Activated naive CD4-positive, alpha-beta T cell treated with anti-CD3 and anti-CD28 coated beads for 36 hours (primary cell): ENCODE measurements around the gene SCN8A. TPM values are rescaled to one million over a fixed set of nuclear protein-coding genes. Genes with fewer than 3 reads are reported as not detected.

ENCODE experiments used
- CTCF ChIA-PET: fragments of 350-600 bp; sonication (Branson Sonifier 250); formaldehyde crosslinking; loops from one replicate; lab custom pipeline; 2021; ENCODE audit warnings: antibody characterized with exemption; lab: Charles Lee
- DNase-seq: peaks from one replicate; pipeline ENCODE4 v3.0.0-alpha.2; 2020
- H3K27ac Mint-ChIP-seq: one replicate; pipeline ENCODE4 v1.8.0; 2021; ENCODE audit warnings: mild to moderate bottlenecking, mixed read lengths
- H3K27me3 Mint-ChIP-seq: one replicate; pipeline ENCODE4 v1.8.0; 2021; ENCODE audit warnings: low read depth, mixed read lengths
- H3K36me3 Mint-ChIP-seq: one replicate; pipeline ENCODE4 v1.8.0; 2021; ENCODE audit warnings: low read depth, mixed read lengths
- H3K4me1 Mint-ChIP-seq: one replicate; pipeline ENCODE4 v1.8.0; 2021; ENCODE audit warnings: low read depth, mixed read lengths
- H3K4me3 Mint-ChIP-seq: one replicate; pipeline ENCODE4 v1.8.0; 2021; ENCODE audit warnings: mild to moderate bottlenecking, moderate library complexity, mixed read lengths
- H3K9me3 Mint-ChIP-seq: one replicate; pipeline ENCODE4 v1.8.0; 2021; ENCODE audit warnings: mixed read lengths
- intact Hi-C: fragments of 100-400 bp; cut with micrococcal nuclease; formaldehyde crosslinking; loops from one replicate; pipeline ENCODE4 v1.15.1; 2023
- total RNA-seq, 2 experiments: library from RNA; stranded (reverse); gene quantifications; one replicate each; pipeline ENCODE4 v1.2.3, GENCODE V29; 2021

SCN8A gene
- total RNA-seq, 2 experiments from 2014 or later, result 0.42 to 0.50 TPM

DNA sequence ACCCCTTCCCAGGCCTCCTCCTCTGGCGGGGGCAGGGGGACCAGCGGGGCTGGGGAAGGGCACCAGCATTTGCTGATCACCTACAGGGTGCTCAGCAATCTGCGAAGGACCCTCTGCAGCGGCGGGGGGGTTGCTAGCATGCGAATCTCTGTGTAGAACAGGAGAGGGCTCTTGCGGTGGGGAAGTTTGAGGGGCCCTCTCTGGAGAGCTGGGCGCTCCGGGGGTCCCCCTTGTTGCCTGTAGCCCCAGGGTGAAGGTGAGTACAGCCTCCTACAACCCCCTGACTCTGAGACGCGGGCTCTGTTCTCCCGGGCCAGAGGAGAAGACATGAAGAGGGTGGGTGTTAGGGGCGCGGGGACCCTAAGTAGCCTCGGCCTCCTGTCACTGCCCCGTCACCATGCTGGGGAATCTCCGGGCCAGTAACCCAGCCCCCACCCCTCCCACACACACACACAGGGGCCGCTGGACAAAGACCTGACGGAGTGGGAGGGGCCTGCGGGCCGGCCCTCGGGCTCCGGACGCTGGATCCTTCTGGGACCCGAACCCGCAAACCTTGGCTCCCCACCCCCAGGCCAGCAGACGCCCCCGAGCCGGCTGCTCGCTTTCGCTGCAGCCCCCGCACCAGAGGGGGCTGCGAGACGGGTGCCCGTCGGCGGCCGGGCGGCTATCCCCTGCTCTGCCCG lies 256.8 kb downstream of the SCN8A start:
- H3K27ac Mint-ChIP-seq, result no peak overlapping the region
- peaks cover 15% of the 10 kb centered on the region for H3K4me1 Mint-ChIP-seq
- peak overlapping the region; percentile 50 for H3K4me3 Mint-ChIP-seq
- H3K36me3 Mint-ChIP-seq, result no peaks in the 10 kb centered on the region
- no peak for DNase-seq
- peaks cover 38% of the 10 kb centered on the region for H3K27me3 Mint-ChIP-seq
- no peaks in the 10 kb centered on the region for H3K9me3 Mint-ChIP-seq
- intact Hi-C loops, result loop anchor here (1.0 kb wide), 1 partner anchor 28 kb away; no protein-coding TSS in a partner anchor
- CTCF ChIA-PET, result interaction anchor here (0.7 kb wide), 1 partner anchor 20 kb away, joined by 3 read pairs; no protein-coding TSS in a partner anchor

DNA sequence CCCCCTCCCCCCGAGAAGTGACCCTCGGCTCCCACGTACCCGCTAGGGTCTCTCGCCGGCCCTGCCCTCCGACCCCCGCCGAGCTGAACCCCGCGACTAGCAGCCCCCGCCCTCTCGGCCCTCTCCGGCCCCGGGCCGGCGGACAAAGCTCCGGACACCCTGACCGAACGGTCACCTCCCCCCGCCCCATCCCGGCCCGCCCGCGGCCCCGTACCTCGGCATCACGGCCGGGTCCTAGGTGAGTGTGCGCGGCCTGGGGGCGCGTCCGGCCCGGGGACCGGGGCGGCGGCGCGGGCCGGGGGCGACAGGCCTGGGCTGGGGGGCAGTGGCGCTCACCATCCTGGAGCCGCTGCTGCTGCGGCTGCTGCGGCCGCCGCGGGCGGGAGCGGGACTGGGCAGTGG lies 257.3 kb downstream of the SCN8A start, which contains the start of gene FIGNL2:
FIGNL2 (minus strand) TSS at position 393 of the 402 bp plus-strand sequence. CDS start 26,305 bp downstream, outside the sequence.
- CTCF ChIA-PET, result interaction anchor here (0.7 kb wide), 1 partner anchor 20 kb away, joined by 3 read pairs; no protein-coding TSS in a partner anchor
- intact Hi-C loops, result no loop called here
- Mint-ChIP-seq H3K36me3 (no peaks in the 10 kb centered on the region), H3K4me3 (peak within 1 kb of the TSS; percentile 50), H3K4me1 (peaks cover 15% of the 10 kb centered on the region), H3K9me3 (no peaks in the 10 kb centered on the region), H3K27ac (no peak within 1 kb of the TSS), H3K27me3 (peaks cover 38% of the 10 kb centered on the region)
- DNase-seq, result no peak

DNA sequence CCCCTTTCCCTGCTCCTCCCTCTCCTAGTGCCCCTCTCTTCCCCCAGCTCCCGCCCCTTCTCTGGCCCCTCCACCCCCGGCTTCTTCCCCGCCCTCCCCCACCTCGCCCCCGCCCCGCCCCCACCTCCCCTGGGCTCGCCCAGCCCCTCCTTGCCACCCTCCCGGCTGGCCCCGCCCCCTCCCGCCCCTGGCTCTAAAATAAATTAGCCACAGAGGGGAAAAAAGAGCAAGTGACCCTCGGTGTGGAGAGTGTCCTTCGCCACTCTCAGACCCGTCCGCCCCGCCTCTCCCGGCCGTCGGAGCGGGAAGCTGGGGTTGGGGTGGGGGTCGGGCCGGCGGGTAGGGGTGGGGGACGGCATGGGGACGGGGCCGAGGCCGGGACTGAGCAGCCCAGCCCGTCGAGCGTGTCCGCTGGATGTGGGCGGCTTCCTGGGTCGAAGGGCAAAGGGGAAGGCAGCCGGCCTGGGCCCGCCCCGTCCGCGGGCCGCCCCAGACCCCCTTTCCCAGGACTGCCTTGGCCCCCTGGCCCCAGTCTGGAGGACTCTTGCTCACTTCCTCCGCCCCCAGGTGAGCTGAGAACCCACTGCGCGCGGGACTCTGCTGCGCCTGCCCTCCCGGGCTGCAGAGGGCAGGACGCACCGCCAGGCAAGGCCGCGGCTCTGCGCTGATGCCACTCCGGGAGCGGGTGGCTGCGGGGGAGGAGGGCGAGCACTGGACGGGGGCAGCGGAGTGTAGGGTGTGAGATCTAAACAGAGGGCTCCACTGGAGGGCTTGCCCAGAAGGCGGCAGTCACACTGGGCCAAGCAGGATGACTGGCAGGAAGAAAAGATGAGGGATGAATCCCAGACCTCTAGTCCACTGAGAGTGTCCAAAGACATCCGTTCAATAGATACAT lies 258.1 kb downstream of the SCN8A start:
- no peaks in the 10 kb centered on the region for H3K9me3 Mint-ChIP-seq
- H3K4me1 Mint-ChIP-seq, result peaks cover 15% of the 10 kb centered on the region
- H3K27ac Mint-ChIP-seq, result no peak overlapping the region
- intact Hi-C loops, result no loop called here
- no peak overlapping the region for H3K4me3 Mint-ChIP-seq
- H3K36me3 Mint-ChIP-seq, result no peaks in the 10 kb centered on the region
- H3K27me3 Mint-ChIP-seq, result peaks cover 32% of the 10 kb centered on the region
- DNase-seq, result no peak
- CTCF ChIA-PET, result interaction anchor here (0.7 to 0.9 kb wide), 2 partner anchors 18 to 21 kb away, joined by 3 read pairs; no protein-coding TSS in a partner anchor

DNA sequence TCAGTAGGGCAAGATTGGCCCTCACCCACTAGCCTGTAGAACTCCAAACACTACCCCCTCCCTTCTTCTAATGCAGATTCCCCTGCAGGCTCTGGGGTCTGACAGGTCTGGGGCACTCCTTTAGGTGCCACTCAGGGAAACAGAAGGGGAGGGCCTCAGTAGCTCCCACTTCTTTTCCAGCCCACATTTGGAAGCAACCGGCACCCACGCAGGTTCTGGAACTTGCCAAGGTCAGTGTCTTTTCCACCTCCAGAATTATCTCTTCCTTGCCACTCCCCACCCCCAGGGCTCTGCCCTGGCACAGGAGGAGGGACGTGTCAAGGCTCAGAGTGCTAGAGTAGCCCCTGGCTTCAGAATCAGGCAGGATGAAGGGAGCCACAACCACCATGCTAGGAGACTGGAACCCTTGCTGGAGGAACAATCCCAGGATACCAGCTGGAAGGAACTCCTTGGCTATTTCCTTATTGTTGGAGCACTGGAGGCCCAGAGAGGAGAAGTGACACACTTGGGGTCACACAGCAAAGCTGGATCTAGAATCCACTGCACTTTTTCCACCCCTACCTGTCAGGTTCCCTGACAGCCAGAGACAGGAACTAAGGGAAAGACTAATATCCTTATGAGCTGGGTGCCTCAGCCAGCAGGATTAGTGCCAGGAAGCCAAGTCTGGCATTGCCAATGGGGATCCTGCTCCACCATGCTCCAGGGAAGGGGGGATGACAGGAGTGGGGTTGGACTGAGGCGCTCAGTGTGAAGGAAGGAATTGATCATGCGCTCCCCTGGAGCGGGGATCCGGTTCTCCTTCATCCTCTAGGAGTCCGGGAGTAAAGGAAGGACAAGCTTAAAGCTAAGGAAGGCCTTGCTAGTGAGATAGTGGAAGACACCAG lies 259.3 kb downstream of the SCN8A start:
- H3K4me3 Mint-ChIP-seq, result no peak overlapping the region

DNA sequence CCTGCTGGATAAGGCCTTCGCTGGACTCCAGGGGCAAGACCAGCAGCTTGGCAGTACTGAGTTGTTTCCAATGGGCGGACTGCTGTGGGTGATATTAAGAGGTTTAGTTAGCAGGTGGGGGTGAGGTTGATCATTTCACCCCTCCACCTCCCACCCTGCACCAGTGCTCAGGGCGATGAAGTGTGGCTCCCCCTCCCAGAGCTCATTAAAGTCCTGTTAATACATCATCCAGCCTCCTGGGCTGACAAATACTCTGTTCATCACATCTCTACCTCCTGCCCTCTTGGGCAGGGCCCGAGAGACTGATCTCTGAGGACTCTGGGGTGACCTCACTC lies 259.9 kb downstream of the SCN8A start:
- Mint-ChIP-seq H3K4me1 (peaks cover 14% of the 10 kb centered on the region), H3K27ac (no peak overlapping the region), H3K9me3 (no peaks in the 10 kb centered on the region), H3K36me3 (no peaks in the 10 kb centered on the region), H3K4me3 (no peak overlapping the region), H3K27me3 (peaks cover 16% of the 10 kb centered on the region)
- intact Hi-C loops, result no loop called here
- no peak for DNase-seq
- CTCF ChIA-PET, result interaction anchor here (1.1 kb wide), 1 partner anchor 27 kb away, joined by 3 read pairs; no protein-coding TSS in a partner anchor

More for the DNA sequence above, 259.3 kb downstream of the SCN8A start:
- DNase-seq, result no peak
- CTCF ChIA-PET, result interaction anchor here (0.9 to 1.1 kb wide), 2 partner anchors 17 to 26 kb away, joined by 3 read pairs; no protein-coding TSS in a partner anchor
- Mint-ChIP-seq H3K36me3 (no peaks in the 10 kb centered on the region), H3K27ac (no peak overlapping the region), H3K27me3 (peaks cover 22% of the 10 kb centered on the region), H3K9me3 (no peaks in the 10 kb centered on the region), H3K4me1 (peaks cover 15% of the 10 kb centered on the region)
- intact Hi-C loops, result no loop called here

DNA sequence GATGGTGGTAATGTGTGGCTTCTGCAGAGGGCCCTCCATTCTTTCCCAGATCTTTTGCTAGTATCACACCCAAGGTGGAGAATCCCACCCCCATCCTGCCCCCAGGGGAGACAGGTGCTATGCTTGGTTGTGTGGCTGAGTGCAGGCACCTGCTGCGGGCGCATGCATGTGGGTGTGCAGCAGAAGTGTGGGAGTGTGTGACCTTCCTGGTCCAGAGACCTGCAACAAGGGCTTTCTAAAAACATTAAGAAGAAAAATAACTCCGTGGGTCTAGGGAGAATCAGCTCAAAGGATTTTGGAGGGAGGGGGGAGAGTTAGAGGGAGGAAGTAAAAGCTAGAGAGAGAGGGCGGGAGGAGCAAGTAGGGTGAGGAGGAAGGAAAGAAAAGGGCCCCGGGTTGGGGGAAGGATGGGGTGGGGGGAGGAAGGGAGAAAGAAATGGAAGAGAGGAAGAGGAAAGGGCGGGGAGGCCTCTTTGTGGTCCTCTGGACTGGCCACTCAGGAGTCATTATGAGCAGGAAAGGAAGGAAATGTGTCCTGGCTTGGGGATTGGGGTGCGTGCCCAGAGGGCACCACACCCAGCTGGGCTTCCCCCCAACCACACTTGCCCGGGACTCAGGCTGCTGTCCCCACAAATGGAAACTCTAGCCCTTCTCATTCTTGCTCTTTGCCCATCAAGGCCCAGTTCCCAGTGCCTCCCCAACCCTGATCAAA lies 260.5 kb downstream of the SCN8A start:
- H3K4me1 Mint-ChIP-seq, result peaks cover 10% of the 10 kb centered on the region
- CTCF ChIA-PET, result interaction anchor here (1.1 kb wide), 1 partner anchor 24 kb away, joined by 4 read pairs; no protein-coding TSS in a partner anchor
- H3K27me3 Mint-ChIP-seq, result peaks cover 13% of the 10 kb centered on the region
- no peaks in the 10 kb centered on the region for H3K9me3 Mint-ChIP-seq
- no peak overlapping the region for H3K27ac Mint-ChIP-seq
- H3K4me3 Mint-ChIP-seq, result no peak overlapping the region
- no peak for DNase-seq
- no peaks in the 10 kb centered on the region for H3K36me3 Mint-ChIP-seq
- intact Hi-C loops, result no loop called here

DNA sequence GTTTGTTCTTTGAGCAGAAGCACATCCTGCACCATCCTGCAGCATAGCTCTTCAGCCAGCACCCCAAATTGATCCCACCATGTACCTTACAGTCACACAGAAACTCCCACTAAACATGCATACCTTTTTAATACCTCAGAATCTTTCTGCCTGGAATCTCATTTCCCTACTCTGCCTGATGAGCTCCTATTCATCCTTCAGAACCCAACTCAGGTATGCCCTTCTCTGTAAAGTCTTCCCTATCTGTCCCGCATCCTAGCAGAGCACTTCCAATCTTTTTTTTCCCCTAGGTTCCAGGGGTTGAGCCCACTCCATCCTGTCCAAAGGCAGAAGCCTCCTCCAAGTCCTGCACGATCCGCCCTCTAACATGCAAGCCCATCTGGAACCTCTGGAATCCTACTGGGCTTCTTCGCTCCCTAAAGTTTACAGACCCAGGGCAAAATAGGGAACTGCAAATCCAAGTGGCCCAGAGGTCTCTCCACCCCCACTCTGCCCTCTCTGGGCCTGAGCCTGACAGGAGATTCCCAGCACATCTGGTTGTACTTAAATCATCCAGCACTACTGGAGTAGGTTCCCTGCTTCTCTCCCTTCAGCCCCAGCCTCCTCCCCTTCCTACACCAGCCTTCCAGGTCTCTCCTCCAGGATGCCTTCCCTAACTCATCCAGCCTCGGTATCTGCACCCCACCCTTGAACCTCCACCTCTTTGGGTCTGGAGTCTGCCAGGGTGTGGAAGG lies 261.5 kb downstream of the SCN8A start:
- Mint-ChIP-seq H3K36me3 (no peaks in the 10 kb centered on the region), H3K4me3 (no peak overlapping the region), H3K9me3 (no peaks in the 10 kb centered on the region), H3K4me1 (peaks cover 8% of the 10 kb centered on the region), H3K27me3 (peaks cover 11% of the 10 kb centered on the region), H3K27ac (no peak overlapping the region)
- intact Hi-C loops, result no loop called here
- CTCF ChIA-PET, result interaction anchor here (1.1 kb wide), 1 partner anchor 23 kb away, joined by 4 read pairs; no protein-coding TSS in a partner anchor
- no peak for DNase-seq

DNA sequence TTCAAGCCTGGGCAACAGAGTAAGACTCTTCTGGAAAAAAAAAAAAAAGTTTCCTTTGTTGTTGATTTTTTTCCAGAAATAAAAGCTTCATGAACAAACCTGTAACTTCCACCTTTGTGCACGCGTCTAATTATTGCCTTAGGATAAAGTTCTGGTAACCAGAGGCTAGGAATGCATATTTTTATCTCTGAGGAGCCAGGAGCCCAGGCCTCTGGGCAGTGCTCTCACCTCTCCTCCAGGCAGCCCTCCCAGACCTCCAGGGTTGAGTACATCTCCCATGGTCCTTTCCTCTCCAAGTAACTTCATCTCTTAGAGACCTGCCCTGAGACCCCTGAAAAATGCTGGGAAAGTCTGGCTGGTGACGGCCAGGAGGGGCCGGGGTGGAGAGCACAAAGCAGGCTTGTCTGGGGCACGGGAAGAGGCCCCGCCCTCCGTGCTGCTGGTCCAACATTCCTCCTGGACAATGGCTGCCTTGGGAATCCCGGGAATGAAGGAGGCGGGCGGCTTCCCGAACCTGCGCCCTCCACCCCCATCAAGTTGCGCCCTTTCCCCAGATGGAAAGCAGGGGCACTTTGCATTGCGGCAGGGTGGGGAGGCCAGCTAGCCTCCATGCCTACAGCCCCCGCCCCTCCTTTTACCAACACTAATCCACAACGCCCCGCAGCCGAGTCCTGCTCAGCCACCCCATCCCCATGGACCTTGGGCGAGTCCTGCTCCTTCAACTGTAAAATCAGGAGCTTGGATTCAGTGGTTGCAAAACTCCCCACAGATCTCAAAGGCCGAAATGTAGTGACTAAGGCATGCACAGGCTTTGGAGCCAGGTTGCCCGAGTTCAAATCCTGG lies 264.8 kb downstream of the SCN8A start:
- peaks cover 10% of the 10 kb centered on the region for H3K27me3 Mint-ChIP-seq
- no peaks in the 10 kb centered on the region for H3K36me3 Mint-ChIP-seq
- intact Hi-C loops, result no loop called here
- H3K4me1 Mint-ChIP-seq, result peaks cover 3% of the 10 kb centered on the region
- no peak overlapping the region for H3K4me3 Mint-ChIP-seq
- no peak for DNase-seq
- H3K27ac Mint-ChIP-seq, result no peak overlapping the region
- H3K9me3 Mint-ChIP-seq, result no peaks in the 10 kb centered on the region
- CTCF ChIA-PET, result interaction anchor here (0.6 to 0.8 kb wide), 2 partner anchors 20 to 125 kb away, joined by 3 read pairs; no protein-coding TSS in a partner anchor

DNA sequence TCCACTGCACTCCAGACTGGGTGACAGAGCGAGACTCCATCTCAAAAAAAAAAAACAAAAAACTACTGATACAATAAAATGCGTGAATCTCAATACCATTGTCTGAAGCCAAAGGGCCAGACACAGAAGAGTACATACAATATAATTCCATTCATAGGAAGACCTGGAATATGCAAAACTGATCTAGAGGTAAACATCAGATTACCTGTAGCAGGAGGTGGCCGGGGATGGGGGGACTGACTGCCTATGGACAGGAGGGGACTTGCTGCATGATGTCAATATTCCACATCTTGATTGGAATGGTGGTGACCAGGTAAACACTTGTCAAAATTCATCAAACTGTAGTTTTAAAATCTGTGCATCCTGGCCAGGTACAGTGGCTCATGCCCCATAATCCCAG lies 270.0 kb downstream of the SCN8A start:
- no peak overlapping the region for H3K4me3 Mint-ChIP-seq
- no peaks in the 10 kb centered on the region for H3K9me3 Mint-ChIP-seq
- CTCF ChIA-PET, result interaction anchor here (0.7 to 1.4 kb wide), 2 partner anchors 13 to 14 kb away, joined by 3 to 4 read pairs; no protein-coding TSS in a partner anchor
- no peak for DNase-seq
- no peaks in the 10 kb centered on the region for H3K36me3 Mint-ChIP-seq
- H3K27ac Mint-ChIP-seq, result no peak overlapping the region
- peaks cover 9% of the 10 kb centered on the region for H3K4me1 Mint-ChIP-seq
- intact Hi-C loops, result no loop called here
- peaks cover 37% of the 10 kb centered on the region for H3K27me3 Mint-ChIP-seq
